GM18870 (cell line): ENCODE measurements around the gene ANTXR1.

ENCODE experiments used
- ATAC-seq: cut with Tn5 transposase; IDR thresholded peaks from one replicate; pipeline ENCODE4 v1.9.1; 2021; ENCODE audit warnings: moderate library complexity; ENCODE audit not compliant: unreplicated experiment

The ANTXR1 gene

DNA sequence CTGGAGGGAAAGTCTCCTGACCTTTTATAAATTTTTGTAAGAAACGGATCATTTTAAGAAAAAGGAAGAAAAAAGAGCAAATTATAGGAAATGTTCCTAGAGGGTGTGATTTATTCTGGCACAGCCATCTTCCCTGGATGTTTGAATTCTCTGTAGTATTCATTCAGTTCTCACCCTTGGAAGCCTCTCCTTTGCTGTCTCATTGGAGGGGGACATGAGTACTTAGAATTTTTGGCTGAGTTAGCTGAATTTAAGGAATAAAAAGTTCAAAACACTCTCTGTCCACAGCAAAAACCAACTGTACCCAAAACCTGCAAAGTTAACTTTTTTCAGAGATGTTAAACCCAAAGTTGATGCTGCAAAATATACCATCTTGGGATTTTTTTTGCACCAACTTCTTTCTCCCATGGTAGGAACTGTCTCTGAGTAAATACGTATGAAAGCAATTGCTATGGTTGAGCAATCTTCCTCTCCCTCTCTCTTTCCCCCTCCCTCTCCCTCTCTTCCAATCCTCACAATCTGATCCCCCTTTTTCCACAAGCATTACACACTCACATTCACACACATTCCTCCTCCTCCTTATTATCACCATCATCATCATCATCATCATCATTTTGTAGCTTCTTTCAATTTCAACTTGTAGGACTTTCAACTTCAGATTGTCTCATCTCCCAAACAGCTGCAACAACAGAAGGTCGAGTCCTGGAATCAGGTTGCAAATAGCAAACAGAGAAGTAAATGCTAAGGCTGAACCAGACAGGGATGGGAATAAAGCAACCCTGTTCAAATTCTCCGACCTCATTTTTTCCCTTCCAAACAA lies 190.4 kb downstream of the ANTXR1 start:
- ATAC-seq, result no peak

DNA sequence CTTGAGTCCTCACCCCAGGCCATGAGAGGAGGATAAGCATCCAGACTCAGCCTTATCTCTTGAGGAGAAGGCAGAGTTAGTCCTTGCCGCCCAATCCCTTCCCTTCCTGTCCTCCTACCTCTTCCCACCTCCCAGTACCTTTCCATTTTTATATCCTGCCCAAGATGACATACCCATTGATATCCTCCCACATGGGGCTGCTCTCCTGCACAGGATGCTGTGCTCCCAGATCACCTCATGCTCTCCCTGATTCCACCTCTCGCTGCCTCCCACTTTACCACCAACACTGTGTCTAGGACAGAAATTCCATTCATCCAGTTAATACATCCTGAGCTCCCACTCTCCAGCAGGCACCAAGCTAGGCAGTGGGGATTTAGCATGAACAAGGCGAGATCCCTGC lies 191.7 kb downstream of the ANTXR1 start:
- ATAC-seq, result no peak

DNA sequence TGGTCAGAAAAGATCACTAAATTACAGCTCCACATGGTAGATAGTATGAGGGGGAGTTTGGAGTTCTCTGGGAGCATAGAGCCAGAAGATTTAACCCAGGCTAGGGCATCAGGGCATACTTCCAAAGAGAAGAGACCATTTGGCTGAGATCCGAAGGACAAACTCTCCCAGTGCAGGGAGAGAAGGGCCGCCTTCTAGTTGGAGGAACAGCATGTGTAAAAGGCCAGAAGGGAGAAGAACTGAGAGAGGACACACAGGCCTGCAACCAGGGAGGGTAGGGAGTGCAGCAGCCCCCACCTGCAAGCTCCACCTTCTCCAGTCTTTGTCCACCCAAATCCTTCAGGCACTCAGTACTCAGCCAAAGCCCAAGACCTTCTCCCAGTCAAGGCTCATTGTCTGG lies 192.1 kb downstream of the ANTXR1 start:
- no peak for ATAC-seq

DNA sequence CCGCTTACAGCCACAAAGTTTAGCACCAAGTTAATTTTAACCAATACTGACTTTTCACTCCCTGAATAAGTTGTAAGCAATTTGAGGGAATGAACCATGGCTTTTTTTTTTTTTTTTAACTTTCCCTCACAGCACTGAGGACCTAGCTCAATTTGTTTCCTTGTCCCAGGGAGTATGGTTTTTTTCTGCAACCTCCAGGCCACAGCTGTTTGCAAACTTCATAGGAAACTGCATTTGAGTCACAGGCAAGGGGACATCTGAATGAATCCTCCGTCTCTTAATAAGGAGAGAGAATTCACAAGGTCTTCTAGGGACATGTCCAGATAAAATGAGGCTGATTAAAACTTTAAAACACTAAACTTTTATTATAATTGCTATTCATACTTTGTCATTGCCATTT lies 192.5 kb downstream of the ANTXR1 start:
- ATAC-seq, result no peak

DNA sequence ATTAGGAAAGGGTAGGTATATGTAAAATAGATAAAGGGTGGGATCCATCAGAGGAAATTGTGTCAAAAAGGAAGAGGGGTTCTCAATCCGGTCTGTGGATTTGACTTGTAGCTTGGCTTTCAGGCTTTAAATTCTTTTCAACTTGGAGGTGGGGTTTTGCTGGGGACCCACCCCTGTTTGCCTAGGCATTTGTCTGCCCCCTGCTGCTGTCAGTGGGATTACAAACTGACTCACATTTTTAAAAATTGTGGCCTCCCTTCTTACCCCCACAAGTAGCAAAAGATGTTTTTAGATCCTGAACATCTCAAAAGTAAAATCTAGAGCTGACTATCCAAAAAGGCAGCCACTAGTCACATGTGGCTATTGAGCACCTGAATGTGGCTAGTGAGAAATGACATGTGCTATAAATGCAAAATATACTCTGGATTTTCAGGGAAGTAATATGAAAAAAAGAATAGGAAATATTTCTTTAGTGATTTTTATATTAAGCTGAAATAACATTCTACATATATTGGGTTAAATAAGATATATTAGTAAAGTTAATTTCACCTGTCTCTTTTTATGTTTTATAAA lies 195.1 kb downstream of the ANTXR1 start:
- ATAC-seq, result no peak

DNA sequence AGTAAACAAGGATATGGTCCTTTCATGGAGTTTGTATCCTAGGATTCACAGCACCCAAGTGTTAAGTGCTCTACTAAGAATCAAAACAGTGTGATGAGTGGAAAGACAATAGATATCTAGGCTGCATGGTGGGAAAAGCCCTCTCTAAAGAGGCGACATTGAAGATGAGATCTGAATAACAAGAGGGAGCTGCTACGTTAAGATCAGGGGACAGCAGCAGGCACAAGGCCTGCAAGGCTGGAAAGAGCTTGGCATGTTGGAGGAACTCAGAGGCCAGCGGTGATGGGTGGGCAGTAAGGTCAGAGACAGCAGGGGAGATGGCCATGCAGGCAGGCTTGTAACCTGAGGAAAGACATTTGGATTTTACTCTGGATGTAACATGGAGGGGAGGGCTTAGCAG lies 196.5 kb downstream of the ANTXR1 start:
- no peak for ATAC-seq

DNA sequence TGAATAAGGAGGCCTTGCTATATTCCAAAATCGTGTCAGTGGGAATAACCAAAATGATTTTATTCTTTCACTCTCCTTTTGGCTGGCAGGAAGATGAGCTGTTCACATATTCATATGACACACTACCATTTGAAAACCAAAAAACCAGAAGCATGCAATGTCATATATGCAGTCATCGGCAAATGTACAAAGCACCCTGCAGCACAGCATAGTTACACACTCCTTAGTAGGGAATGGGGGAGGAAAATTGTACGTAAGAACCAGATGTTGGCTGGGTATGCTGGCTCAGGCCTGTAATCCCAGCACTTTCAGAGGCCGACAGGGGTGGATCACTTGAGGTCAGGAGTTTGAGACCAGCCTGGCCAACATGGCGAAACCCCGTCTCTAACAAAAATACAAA lies 197.4 kb downstream of the ANTXR1 start:
- no peak for ATAC-seq

DNA sequence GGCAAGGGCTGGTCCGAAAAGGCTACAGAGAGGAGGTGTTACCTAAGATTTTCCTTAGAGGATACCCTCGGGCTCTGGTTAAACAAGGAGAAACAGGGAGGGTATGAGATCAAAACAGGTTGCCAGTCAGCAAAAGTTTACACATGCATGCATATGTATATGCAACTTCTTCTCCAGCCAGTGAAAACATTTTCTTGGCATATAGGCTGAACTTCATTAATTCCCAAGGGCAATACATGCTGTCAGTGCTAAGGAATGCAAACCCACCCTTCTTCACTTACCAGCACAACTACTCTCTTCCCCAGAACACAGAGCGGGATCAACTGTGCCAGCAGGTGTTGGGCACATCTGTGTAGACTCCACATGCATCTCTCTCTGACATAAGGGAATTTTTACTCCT lies 198.1 kb downstream of the ANTXR1 start:
- ATAC-seq, result no peak

DNA sequence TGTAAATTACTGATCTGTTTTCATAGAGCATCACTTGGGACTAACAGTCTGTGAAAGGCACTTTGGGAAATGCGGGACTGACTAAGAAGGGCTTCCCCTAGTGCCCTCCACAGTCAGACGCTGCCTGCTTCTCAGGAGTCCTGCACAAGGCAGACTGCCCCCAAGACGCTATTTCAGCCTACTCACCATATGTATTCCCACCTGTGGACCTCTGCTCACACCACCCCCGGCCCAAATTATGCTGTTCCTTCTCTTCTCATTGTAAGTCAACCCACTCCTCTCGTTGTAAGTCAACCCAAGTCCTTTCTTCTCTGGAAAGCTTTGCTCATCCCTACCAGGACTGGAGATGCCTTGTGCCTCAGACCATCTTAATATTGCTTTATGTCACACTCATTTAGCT lies 198.7 kb downstream of the ANTXR1 start:
- ATAC-seq, result no peak

DNA sequence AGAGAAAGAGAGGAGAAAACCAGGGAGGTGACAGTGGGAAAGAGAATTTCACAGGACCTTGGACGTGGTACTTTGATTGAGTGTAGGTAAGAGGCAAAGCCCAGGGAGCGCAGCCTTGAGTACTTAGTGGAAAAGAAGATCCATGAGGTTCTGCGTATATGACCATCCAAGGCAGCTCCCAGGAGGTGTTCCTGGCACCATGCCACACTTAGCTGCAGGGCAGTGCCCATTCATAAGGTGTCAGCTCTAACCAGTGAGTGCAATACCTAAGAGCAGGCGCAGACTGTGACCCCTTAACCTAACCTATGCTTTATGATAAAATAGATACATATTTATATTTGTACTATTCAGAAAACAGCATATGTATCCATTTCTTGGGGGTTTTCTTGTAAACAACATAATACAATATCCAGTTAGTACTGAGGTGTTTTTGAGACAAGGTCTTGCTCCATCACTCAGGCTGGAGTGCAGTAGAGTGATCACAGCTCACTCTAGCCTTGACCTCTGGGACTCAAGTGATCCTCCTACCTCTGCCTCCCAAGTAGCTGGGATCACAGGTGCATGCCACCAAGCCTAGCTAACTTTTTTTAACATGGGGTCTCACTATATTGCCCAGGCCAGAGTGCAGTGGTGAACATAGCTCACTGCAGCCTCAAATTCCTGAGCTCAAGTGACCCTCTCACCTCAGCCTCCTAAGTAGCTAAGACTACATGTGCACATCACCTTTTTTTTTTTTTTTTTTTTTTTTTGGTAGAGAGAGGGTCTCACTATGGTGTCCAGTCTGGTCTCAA lies 199.5 kb downstream of the ANTXR1 start:
- no peak for ATAC-seq

DNA sequence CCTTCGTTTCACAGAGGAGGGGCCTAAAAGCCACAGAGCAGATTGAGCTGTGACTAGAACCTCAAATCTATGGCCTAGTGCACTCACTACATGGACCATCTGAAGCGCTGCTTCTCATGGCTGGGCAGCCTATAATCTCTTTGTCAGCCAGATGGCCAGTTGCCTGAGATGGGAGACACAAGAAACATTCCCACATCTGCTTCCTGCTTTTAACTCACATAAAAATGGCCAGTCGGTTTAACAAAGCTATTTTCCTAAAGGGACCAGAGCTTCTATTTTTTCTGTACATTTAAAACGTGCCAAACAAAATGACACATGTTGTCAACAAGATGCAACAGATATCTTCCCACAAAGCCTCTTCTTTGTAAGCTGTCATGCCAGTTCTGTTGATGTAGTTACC lies 200.2 kb downstream of the ANTXR1 start:
- ATAC-seq, result no peak

DNA sequence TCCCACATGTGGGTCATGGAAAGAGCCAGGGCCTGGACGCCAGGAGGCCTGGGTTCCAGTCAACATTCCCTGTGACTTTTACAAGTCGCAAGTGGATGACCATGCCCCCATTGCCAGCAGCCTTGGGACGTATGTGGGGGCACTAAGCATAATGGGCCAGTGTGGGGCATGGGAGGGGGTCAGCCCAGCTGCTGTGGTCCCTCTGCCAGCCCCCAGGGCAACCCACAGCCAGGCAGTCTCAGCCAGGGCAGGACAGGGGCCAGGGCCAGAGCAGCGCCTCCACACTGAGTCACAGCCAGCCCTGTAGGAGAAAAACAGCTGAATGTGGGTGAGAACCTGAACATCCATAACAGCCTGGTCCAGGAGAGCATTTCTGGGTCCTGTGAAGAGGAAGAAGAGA lies 200.8 kb downstream of the ANTXR1 start:
- no peak for ATAC-seq

DNA sequence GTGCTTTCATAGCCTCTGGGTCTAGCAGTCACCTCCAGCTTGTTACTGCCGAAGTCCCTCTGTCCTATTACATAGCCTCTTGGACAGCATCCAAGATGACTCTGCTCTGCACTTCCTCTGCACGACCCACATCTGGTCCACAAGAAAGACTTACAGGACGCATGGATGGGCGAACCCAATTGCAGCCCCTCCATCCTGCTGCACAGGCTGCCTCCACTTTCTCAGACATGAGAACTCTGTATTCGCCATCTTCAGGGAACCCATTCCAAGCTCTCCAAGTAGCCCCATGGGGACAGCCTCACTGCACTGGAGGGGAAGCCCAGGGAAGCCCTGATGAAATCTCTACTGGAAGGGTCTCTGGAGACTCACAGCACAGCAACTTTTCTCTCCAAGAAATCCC lies 201.9 kb downstream of the ANTXR1 start:
- ATAC-seq, result no peak

DNA sequence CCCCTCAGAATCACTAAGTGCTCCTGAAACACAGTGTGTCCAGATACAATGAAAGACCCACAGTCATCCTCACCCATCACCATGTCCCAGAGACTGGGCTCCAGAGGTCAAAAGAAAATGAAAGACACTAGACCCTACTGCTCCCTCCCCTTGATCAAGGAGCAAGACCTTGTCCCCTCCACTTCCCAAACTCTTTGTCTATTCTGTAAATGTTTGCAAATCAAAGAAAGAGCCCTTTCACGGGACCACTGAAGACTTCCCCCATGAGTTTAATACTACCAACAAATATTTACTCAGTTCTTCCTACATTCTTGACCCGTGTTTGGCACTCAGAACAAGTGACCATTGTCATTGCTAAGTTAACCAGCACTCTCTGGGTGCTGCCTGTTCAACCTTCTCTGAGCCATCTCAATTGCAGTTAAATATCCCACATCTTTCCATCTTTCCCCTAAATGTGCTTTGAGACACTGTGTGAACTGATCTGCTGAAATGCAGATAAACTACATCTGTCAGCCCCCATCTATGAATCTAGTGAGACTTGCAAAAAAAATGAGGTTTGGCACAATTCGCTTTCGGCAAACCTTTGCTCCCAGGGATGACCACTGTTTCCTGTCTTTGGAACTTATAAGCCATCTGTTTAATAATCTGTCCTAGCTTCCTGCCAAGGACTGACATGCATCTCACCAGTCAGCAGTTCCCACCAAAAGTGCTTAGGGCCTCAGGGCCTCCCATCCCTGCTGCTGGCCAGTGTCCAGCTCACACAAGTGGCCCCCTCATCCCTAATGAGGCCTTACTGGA lies 203.8 kb downstream of the ANTXR1 start:
- ATAC-seq, result no peak

DNA sequence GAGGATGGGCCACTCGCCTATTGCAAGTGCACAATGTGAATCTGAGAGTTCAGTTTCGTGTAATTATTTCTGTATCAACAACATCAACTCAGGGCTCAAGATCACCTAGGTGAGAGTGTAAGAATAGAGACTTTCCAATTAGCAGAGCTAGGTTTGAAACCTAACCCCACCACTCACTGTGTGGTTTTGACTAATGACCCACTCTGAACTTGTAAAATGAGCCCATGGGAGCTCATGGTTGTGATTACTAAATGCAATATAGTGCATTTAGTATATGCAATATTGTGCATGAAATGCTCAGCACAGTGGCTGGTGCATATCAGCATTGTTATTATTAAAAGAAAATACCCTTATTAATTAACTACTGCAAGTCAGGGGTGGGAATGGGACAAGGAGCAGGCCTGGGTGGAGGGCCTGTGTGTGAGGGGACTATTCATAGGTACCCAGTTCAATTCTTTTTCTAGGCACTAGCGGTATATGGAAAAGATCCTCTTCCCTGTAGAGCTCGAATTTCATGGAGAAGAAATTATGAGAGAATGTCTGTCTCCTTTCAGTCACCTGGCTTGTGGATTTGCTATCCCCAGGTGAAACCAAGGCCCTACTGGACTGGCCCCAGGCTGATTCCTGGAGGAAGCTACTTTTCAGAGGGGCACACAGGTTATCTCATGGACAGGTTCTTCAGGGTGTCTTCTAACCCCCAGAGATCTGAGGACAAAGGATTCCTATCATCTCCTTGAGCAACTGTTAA lies 204.5 kb downstream of the ANTXR1 start:
- no peak for ATAC-seq

DNA sequence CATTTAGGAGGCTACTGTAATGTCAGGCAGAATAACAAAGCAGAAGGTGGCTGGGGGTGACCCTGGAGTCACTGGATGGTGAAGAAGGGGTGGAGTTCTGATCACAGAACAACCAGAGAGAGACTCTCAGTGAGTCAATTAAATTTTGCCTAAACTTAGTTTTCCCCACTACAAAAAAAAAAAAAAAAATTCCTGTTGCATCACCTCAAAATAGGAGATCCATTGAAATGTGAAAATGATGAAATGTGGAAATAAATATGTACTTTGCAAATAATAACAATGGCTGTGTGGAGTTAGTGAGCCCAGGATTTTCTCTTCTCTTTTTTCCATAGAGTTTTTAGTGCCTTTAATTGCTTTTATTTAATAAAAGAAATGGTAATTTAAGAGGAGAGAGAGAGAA lies 208.5 kb downstream of the ANTXR1 start:
- ATAC-seq, result no peak

DNA sequence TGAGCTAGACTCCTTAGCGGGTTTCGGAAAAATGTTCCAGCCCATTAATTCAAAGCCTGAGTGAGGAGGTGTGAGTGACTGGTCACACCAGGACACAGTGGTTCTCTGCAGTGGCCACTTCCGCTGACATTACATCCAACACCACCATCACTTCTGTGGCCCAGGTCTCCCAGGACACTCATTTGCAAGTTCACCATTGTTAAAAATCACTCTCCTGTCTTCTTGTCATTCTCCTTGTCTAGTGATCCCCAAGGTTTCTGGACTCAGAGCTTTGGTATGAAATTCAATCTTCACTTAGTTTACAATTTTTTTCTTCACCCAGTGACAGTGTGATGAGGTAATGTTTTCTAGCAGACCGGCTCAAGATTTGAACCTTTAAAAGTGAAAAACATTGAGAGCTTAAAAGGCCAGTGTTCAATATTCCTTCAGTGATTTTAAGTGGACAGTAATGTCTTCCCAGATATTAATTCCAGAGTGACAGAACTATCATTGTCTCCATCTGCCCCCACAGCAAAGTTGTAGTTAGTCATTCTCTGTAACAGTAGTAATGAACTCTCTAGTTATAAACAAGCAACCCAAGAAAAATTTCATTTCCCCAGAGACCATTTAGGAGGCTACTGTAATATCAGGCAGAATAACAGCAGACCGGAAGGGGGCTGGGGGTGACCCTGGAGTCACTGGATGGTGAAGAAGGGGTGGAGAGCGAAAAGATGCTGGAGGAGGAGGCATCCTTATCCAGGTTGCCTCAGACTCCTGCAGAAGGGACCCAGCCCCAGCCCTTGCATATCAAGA lies 209.2 kb downstream of the ANTXR1 start:
- ATAC-seq, result no peak

DNA sequence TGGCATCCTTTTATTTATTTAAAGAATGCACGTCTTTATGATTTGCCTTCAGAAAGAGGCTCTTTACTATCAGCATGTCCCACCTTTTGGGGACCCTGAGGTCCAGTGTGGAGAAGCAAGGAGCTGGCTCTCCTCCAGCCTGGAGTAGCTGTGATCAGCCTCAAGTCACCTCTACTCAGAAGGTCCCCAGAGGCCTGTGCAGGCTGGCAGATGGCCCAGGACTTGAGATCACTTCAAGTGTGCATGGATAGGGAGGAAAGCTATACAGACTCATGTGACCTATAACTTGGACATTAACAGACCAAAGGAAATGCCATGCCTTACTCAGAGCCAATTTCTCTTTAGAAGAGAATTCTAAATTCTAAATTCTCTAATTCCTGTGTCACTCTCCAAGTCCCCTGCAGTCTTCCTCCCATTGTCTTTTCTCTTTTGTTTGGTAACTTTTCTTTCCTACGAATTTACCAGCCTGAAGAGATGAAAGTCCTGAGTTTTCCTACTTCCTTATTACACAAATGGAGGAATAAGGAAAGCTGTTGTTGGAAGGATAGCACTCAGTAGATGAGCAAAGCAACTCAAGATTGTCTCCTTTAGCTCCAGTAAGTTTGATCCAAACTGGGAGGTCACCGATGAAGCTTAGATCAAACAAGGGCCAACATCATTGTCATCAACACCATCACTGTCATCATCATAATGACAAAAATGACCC lies 210.1 kb downstream of the ANTXR1 start:
- no peak for ATAC-seq
